Testis (tissue), 3 donors: ENCODE results near the gene SEMA3G. TPM values are rescaled to one million over a fixed set of nuclear protein-coding genes. Genes with fewer than 3 reads are reported as not detected.

Source experiments
- DNase-seq: peaks from one replicate; pipeline ENCODE4 v3.0.0-alpha.2; 2019
- H3K27ac ChIP-seq, 2 donors: fragments of 200-600 bp; sonication (generic); one replicate each; pipeline ENCODE4 v1.5.1; 2019
- H3K27me3 ChIP-seq: fragments of 200-600 bp; sonication (generic); one replicate; pipeline ENCODE4 v1.5.1; 2019
- H3K36me3 ChIP-seq: fragments of 200-600 bp; sonication (generic); one replicate; pipeline ENCODE4 v1.5.1; 2017; ENCODE audit warnings: low read depth; ENCODE audit errors: missing control alignments
- H3K4me1 ChIP-seq: fragments of 200-600 bp; sonication (generic); one replicate; pipeline ENCODE4 v1.5.1; 2019
- H3K4me3 ChIP-seq, 2 donors: fragments of 200-600 bp; sonication (generic); one replicate each; pipeline ENCODE4 v1.5.1; 2017 to 2019
- H3K9me3 ChIP-seq: fragments of 200-600 bp; sonication (generic); one replicate; pipeline ENCODE4 v1.5.1; 2017
- CTCF ChIP-seq, 3 experiments: fragments of 450-650 bp in 2 of 3; fragments of 200-600 bp in 1 of 3; sonication (generic) in 1 of 3; IDR thresholded peaks; one replicate each; pipeline ENCODE4 v1.5.1; 2016 to 2019; ENCODE audit warnings: antibody characterized with exemption in 3 of 3, mild to moderate bottlenecking in 2 of 3, moderate library complexity in 1 of 3
- POLR2A ChIP-seq: fragments of 450-650 bp; IDR thresholded peaks from one replicate; pipeline ENCODE4 v1.6.1; 2017; ENCODE audit warnings: antibody characterized with exemption, mild to moderate bottlenecking, moderate library complexity
- WGBS, 2 donors: methylation state at CpG; one replicate each; pipeline ENCODE4 v1.1.5; 2018; 5-methylcytosine and 5-hydroxymethylcytosine counted together
- intact Hi-C: fragments of 100-400 bp; cut with DNase I; formaldehyde crosslinking; loops from one replicate; pipeline ENCODE4 v1.15.1; 2023; ENCODE audit warnings: low total_unique reads
- polyA plus RNA-seq: library from polyadenylated mRNA; stranded (reverse); fragments of 350-450 nt; fragmentation: Illumina TruSeq; extraction: RNeasy Lipid Tissue Mini Kit (QIAGEN cat#74804); gene quantifications from one replicate; pipeline ENCODE4 v1.2.3, GENCODE V29; 2014; ENCODE audit warnings: low read depth, low replicate concordance; ENCODE audit not compliant: insufficient read depth
- total RNA-seq, 2 donors: library from RNA; depleted of rRNA; stranded (reverse); fragments of >200 nt; gene quantifications; one replicate each; pipeline ENCODE4 v1.2.3, GENCODE V29; 2016

The SEMA3G gene
- total and polyA plus RNA-seq, 3 donors from 2014 or later = 1.7 to 3.1 (median 2.1) TPM

- peaks cover 16% of the 10 kb centered on the region for H3K4me1 ChIP-seq
Observed at GRCh38 chr3:52433996-52434479, 10.9 kb downstream of the SEMA3G start.

GRCh38 chr3:52433328-52433995 is 11.4 kb downstream of the SEMA3G start:
- 42 to 60% methylated on average over 10 of the region's 10 CpGs for WGBS, 2 donors
- Histone ChIP-seq H3K4me1 (peaks cover 20% of the 10 kb centered on the region), H3K27me3 (no peaks in the 10 kb centered on the region), H3K36me3 (no peaks in the 10 kb centered on the region), H3K9me3 (no peaks in the 10 kb centered on the region), H3K4me3 (no peak overlapping the region), H3K27ac (peak overlapping the region; percentile 48 to 50)
- TF ChIP-seq CTCF (IDR thresholded peaks at IDR 0.05) = no peak
- no peak for TF ChIP-seq POLR2A
- intact Hi-C loops = no loop called here
- no peak for DNase-seq

More at GRCh38 chr3:52433996-52434479, 10.9 kb downstream of the SEMA3G start:
- peak overlapping the region; percentile 48 to 50 for H3K27ac ChIP-seq
- no peaks in the 10 kb centered on the region for H3K27me3 ChIP-seq
- no peak for DNase-seq
- intact Hi-C loops = no loop called here
- no peaks in the 10 kb centered on the region for H3K36me3 ChIP-seq
- 79 to 90% methylated on average over 6 of the region's 6 CpGs for WGBS, 2 donors
- H3K9me3 ChIP-seq = no peaks in the 10 kb centered on the region
- TF ChIP-seq CTCF (IDR thresholded peaks at IDR 0.05) (no peak), POLR2A (no peak)
- no peak overlapping the region for H3K4me3 ChIP-seq

DNA sequence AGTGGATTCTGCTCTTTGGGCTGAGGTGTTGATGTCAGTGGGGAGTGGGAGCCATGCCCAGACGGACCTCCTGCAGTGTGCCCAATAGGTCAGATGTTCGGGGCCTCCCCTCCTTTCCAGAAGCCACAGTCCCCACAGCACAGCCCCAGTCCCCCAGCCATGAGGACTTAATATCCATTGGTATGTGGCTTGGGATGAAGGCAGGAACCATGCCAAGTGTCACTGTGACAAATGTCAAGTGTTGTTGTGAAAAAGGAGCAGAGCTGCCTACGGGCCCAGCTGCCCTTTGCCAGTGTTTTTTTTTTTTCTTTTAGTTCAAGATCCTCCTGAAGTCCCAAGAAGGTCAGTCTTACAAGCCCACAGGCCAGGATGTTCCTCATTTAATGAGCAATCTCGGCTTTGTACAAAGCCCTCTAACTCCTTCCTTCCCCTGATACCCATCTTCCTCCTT is 12.2 kb downstream of the SEMA3G start:
- no peak for DNase-seq
- no peak overlapping the region for H3K27ac ChIP-seq
- WGBS, 2 donors = 48 to 54% methylated on average over 3 to 4 of the region's 4 CpGs
- no peak overlapping the region for H3K4me3 ChIP-seq
- no peaks in the 10 kb centered on the region for H3K9me3 ChIP-seq
- intact Hi-C loops = no loop called here
- H3K4me1 ChIP-seq = peaks cover 20% of the 10 kb centered on the region
- TF ChIP-seq POLR2A (no peak), CTCF (IDR thresholded peaks at IDR 0.05) (no peak)
- H3K27me3 ChIP-seq = no peaks in the 10 kb centered on the region
- H3K36me3 ChIP-seq = no peaks in the 10 kb centered on the region

DNA sequence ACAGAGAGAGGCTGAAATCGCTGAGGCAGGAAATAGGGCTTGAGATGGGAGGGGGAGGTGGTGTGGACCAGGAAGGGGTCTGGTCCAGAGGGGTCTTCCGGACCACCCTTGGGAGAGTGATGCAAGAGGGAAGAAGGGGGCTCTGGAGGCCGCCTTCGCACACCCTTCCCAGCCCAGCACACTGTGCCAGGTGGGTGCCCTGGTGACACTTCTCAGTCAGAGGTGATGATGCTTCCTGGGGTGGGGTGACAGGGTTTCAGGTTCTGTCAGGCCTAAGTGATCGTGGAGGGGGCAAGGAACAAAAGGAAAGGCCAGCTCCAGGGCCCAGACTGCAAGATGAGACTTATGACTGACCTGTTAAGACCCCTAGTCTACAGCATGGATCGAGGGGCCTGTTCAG is 12.7 kb downstream of the SEMA3G start:
- intact Hi-C loops = no loop called here
- Histone ChIP-seq H3K4me1 (peaks cover 20% of the 10 kb centered on the region), H3K27ac (no peak overlapping the region), H3K27me3 (no peaks in the 10 kb centered on the region), H3K36me3 (no peaks in the 10 kb centered on the region), H3K9me3 (no peaks in the 10 kb centered on the region), H3K4me3 (no peak overlapping the region)
- WGBS, 2 donors = 83 to 90% methylated on average over 6 of the region's 6 CpGs
- DNase-seq = no peak
- no peak for TF ChIP-seq POLR2A
- TF ChIP-seq CTCF (IDR thresholded peaks at IDR 0.05) = no peak
